SIG-M5 (cell line): ENCODE results near the gene SEC24A.
"Not testable (repeated sequence)": the region's sequence is repeated elsewhere in the genome, so short reads cannot be mapped to it uniquely, and the experiment has no call there.

Experiments
- DNase-seq: peaks from one replicate; lab custom pipeline; 2025; lab: John Stamatoyannopoulos, UW

The SEC24A gene

DNA sequence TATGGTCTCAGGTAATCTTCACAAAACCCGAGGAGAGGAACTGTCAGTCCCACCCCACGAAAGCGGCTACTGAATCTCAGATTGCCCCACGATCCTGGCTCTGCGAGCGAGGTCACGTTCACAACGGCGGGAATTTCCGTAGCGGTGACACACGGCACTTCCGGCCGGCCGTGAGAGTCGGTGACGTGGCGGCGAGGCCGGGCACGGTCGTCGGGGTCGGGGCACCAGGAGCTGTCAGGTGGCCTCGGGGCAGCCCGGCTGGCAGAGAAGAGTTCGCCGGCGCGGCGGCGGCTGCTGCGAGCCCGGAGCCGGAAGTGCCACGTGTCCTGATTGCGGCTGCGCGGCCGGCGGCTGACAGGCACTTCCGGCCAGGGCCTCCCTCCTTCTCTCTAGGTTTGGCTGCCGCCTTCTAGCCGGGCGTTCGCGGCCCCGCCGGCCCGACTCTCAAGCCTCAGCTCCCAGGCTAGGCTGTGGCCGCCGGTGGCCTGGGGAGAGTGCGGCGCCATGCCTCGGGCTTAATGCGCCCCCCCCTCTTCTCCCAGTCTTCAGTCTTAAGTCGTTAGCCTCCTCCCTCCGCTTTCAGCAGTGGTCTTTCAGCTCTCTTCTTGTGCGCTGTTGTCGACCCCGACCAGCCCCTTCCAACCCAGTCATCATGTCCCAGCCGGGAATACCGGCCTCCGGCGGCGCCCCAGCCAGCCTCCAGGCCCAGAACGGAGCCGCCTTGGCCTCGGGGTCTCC, at the start of gene SEC24A:
Gene SEC24A (plus strand): TSS at position 361 of the 738 bp plus-strand sequence. CDS start 292 bp downstream, at position 653.
- DNase-seq = peak; percentile 13

DNA sequence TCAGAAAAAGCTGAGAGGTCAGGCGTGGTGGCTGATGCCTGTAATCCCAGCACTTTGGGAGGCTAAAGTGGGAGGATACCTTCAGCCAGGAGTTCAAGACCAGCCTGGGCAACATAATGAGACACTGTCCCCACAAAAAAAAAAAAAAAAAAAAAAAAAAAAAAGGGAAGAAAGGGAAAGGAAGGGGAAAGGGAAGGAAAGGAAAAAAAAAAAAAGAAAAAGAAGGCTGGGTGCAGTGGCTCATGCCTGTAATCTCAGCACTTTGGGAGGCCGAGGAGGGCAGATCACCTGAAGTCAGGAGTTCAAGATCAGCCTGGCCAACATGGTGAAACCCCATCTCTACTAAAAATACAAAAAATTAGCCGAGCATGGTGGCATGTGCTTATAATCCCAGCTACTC, 48.8 kb upstream of the SEC24A start:
- DNase-seq = not testable (repeated sequence)

DNA sequence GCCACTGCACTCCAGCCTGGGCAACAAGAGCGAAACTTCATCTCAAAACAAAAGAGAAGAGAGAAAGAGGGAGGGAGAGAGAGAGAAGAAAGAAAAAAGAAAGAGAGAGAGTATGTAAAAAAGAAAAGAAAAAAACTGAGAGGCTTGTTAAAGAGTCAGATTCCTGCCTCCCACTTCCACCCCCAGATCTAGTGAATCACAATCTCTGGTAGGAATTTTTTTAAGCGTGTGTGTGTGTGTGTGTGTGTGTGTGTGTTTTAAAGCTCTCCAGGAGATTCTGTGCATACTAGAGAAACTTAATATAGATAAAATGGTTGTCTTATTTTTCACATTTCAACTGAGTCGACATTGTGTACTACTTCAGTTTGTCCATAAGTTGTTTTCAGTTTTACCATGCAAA, 48.0 kb upstream of the SEC24A start:
- no peak for DNase-seq

DNA sequence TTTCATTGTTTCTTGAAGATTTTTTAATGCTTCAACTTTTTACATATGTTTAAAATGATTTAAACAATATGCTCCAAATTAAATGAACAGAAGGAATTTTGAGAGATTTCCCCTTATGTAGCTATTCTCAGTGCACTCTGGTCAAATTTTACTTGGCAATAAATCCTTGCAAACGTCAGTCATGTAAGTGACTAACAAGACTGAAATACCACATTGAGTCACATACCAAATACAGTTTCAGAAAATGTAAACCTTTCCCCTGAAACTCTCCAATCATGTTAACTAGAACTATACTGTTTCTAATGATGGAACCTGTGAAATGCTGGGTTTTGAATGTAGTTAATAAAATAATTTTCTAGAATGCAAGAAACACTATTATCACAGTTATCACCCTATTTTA, 45.5 kb upstream of the SEC24A start:
- DNase-seq = no peak

DNA sequence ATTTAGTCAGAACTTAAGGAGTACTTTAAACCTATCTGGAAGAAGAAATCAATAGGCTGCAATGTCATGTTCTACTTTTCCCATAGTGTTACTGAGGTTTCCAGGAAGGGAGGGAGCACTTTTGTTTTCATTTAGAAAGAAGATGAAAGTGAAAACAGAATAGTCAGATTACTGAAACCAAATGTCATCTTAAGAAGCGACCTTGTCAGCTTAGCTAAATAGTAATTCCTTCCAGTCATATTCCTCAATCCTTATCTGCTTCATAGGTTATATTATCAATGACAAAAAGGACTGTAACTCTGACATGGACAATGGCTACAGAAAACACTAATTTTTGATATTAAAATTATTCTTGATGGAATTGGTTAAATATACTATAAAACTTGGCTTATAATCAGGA, 43.7 kb upstream of the SEC24A start:
- no peak for DNase-seq

DNA sequence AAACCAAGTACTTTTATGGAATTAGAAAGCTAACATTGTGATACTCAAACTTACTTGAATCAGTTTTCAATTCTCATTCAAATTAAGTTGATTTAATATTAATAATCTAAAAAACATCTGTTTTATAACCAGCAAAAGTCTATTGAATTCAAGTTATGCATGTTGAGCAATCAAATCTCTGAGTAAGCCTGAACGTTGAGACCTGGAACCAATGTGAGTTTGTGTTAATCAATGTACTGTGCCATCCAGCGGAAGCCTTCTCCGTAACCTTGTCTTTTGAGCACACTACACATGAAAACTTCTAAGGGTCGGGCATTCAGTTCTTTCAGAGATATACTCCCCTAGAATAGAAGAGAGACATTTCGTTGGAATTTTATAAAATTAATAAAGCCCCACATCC, 41.9 kb upstream of the SEC24A start:
- DNase-seq = no peak

DNA sequence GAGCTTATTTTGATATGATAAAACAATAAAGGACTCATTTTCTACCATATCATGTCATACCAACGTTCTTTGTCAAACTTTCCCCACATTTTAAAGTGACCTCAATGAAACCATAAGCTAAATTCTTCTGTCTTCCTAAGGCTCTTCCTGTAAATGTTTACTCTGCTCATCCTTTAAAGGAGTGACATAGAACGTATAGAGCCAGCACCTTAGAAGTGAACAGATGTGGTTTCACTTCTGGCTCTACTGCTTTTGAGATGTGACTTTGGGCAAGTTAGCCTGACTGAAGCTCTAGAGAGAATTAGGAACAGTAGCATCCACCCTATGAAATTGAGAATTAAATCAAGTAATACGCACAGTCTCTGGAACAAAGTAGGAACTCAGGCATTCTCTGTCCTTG, 40.0 kb upstream of the SEC24A start:
- no peak for DNase-seq

DNA sequence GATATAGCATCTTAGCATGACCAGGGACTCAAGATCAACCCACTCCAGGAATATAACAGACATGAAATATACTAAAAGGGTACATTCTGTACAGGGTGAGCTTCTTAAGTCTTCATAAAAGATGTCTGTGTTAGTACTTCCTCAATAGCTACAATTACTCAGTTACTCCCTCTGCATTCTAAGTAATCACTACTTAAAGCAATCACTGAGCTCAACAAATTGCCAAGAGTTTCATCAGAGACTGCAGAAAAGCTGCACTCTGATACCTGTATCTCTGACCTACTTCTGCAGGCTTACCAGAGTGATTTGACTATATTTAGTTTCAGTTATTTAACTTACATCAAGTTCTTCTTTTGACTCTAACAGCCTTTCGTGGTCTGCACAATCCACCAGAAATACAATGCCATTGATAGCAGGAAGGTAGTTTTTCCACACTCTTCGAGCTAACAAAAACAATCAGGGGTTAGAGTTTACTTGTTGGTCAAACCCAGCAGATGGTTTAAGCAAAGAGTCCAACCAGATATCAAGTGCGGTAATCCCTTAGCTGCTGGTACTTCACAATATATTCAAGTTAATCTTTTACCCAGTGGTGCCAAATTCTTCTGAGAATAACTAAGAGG, 39.2 kb upstream of the SEC24A start:
- DNase-seq = no peak

DNA sequence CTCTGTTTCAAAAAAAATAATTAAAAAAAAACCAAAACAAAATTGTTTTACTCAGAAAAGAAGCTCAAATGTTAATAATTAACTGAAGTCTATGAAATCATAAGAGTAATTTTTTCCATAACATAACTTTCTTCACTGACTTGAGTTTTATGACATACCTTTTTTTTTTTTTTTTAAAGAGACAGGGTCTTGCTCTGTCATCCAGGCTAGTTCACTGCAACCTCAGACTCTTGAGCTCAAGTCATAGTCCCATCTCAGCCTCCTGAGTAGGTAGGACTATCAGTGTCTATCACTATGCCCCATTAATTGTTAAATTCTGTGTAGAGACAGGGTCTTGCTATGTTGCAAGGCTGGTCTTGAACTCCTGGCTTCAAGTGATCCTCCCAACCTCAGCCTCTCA, 37.9 kb upstream of the SEC24A start:
- no peak for DNase-seq

DNA sequence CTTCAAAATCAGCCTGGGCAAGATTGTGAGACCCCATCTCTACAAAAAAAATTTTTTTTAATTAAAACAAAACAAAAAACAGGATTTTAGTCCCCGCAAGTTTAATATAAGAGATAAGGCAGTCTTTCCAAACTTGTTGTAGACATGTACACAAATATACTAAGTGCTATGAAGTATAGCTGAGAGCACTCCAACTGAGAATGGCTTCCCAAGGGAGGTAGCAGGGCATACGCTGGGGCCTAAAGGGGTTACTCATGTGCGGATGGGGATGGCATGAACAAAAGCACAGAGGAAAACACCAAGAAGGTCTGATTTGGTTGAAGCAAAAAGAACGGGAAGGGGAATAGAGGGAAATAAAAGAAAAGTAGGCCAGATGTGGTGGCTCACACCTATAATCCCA, 37.1 kb upstream of the SEC24A start:
- DNase-seq = no peak

DNA sequence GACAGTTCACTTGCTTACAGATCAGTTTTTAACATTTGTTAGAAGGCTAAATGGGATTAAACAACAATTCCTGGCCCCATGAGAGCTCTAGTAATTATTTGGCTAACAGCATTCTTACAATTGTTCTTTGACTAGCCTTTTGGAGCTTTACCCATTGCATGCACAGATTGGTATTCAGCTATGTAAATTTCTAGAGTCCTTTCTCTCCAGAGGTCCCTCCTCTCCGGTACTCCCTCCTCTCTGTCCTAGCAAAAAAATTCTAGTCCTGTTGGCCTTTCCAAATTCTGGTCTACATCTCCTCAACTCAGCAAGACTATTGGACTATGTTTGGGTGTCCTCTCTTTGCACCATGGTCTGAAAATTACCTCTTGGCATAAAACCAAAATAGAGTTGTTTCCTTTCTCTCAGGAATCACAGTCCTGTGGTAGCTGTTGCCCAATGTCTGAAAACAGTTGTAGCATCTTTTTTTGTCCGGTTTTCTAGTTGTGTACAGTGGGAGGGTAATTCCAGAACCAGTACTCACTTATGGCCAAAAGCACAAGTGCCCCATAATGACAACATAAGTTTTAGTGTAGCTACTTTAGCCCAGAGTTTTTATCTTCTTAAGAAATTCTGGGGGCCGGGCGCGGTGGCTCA, 34.0 kb upstream of the SEC24A start:
- no peak for DNase-seq

DNA sequence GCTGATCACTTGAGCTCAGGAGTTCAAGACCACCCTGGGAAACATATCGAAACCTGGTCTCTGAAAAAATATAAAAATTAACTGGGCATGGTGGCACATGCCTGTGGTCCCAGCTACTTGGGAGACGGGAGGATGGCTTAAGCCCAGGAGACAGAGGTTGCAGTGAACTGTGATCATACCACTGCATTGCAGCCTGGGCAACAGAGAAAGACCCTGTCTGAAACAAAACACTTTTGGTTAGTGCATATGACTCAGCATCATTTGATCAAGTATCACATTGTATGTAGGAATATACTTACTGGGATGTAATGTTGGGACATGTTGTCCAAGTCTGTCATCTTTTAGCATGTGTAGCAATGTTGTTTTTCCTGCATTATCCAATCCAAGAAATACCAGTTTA, 28.0 kb upstream of the SEC24A start:
- DNase-seq = no peak

DNA sequence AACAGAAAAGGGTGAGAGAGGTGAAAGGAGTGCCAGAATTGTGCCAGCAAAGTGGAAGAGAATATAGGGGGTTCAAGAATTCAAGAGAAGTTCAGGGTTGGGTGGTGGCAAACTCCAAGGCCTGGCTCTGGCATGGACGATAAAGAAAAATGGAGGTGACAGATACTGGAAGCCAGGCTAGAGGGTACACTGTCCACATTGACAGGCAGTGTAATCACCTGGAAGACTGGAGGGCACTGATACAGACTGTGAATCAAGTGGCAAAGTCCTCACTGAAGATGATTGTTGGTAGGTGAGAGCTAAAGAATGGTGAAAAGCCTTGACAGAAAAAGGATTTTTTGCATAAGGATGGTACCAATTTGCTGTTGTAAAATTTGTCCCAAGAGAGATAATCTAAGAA, 23.0 kb upstream of the SEC24A start:
- no peak for DNase-seq

DNA sequence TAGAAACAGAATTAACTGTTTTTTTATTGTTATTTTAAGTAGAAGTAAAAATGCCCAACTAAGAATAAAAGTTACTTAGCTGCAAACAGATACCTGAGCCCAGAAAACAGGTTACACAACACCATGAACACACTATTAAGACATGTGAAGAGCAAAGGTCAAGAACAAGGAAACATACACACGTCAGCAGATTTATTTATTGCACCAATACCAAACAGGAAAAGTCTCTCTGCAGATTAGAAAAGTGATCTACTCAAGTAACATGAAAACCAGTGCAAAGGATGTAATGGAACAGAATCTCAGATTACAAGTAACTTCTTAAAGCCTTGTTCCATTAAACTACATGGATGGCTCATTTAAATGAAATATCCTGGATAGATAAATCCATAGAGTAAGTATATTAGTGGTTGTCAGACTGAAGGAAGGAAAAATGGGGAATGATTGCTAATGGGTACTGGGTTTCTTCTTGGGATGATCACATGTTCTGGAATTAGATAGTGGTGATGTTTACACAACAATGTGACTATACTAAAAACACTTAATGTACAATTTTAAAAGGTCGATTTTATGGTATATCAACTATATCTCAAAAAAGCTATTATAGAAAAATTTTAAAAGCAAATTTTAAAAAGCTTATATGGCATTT, 22.1 kb upstream of the SEC24A start:
- no peak for DNase-seq

DNA sequence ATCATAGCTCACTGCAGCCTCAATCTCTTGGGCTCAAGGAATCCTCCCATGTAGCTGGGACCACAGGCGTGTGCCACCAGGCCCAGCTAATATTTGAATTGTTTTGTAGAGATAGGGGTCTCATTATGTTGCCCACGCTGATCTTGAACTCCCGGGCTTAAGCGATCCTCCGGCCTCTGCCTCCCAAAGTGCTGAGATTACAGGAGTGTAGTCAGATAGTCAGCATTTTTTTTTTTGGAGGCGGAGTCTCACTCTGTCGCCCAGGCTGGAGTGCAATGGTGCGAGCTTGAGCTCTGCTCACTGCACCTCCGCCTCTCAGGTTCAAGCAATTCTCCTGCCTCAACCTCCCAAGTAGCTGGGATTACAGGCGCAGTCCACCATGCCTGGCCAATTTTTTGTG, 14.4 kb upstream of the SEC24A start:
- DNase-seq = no peak

DNA sequence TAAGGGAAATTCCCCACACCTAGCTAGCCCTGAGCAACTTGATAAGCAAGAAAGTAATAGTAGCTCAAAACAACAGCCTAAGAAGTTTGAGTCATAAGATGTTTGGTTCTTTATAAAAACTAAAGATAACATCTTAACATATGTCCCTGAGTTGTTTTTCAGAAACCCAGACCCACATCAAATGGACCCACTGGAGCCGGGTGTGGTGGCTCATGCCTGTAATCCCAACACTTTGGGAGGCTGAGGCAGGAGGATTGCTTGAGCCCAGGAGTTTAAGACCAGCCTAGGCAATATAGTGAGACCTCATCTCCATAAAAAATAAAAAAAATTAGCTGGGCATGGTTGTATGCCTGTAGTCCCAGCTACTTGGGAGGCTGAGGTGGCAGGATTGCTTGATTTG, 13.2 kb upstream of the SEC24A start:
- not testable (repeated sequence) for DNase-seq

DNA sequence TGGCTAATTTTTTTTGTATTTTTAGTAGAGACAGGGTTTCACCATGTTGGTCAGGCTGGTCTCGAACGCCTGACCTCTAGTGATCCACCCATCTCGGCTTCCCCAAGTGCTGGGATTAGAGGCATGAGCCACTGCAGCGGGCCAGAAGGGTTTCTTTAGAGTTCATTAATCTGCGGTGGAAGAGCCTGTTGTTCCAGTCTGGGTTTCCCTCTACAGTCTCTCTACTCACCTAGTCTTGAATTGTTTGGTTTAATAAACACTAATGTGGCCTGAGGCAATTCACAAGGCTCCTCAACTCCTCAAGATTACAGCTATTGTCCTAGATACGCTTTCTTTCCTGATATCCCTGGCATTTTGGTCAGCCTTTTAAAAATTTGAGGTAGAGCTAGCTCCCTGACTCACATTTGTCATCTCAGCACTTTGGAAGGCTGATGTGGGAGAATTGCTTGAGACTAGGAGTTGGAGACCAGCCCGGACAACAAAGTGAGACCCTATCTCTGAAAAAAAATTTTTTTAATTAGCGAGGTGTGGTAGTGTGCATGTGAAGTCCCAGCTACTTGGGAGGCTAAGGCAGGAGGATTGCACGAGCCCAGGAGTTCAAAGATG, 11.4 kb upstream of the SEC24A start:
- no peak for DNase-seq

DNA sequence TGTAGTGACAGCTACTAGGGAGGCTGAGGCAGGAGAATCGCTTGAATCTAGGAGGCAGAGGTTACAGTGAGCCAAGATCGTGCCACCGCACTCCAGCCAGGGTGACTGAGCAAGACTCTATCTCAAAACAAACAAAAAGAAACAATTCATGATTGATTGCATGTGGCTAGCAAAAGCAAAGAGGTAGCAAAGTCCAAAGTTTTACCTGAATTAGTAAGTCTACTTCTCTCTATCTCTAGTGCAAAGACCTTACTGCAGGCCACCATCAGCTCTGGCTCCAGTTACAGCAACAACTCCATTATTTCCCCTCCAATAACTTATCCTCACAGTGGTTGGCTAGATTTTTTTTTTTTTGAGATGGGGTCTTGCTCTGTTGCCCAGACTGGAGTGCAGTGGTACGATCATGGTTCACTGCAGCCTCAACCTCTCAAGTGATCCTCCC, 9.8 kb upstream of the SEC24A start:
- no peak for DNase-seq

DNA sequence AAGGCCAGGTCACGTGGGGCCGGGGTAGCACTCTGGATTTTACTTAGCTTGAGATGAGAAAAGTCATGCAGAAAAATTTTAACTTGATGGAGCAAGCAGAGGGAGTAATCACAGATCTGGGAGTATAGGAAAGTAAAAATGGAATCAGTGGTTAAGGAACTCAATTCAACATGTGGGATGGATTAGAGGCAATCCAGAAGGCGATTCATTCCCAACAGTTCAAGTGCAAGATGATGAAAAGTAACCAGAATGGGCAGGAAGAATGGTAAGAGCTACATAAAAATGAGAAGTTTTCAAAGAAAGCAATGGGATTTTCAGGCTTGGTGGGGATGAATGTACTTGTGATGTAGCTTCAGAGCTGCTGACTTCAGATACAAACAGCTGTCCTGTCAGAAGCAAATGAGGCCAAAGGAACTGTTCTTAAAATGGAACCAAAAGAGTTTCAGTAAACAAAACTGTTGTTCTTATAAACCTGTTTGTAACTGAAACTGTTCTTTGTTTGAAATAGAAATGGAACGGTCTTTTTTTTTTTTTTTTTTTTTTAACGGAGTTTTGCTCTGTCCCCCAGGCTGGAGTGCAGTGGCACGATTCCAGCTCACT, 5.6 kb upstream of the SEC24A start:
- no peak for DNase-seq

DNA sequence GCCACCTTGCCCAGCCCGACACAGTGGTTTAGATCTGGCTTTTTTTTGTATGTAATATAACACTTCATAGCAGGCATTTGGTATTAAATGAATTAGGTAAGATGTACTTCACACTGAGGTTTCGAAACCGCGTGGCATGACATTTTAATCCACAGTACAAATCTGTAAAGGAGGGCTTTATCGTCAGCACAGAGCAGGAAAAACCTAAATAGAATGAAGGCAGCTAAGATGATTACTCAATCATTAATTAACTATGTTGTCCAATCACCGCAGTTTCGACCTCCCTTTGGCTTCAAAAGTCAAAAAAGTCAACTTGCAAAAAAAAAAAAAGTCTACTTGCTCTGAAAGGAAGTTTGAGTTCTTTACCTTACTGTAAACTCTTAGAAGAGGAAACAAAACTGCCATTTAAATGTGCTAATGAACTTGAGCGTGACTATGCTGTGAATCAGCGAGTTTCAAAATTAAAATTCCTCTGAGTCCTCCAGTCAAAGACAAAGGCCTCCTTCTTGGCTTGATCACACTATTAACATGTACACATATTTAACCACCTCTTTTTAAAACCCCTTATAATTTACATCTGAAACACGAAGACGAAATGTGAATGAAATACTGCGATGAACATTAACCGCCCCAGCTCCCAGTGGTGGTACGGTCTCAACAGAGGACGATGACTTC, 698 bp upstream of the SEC24A start:
- peak; percentile 57 for DNase-seq

DNA sequence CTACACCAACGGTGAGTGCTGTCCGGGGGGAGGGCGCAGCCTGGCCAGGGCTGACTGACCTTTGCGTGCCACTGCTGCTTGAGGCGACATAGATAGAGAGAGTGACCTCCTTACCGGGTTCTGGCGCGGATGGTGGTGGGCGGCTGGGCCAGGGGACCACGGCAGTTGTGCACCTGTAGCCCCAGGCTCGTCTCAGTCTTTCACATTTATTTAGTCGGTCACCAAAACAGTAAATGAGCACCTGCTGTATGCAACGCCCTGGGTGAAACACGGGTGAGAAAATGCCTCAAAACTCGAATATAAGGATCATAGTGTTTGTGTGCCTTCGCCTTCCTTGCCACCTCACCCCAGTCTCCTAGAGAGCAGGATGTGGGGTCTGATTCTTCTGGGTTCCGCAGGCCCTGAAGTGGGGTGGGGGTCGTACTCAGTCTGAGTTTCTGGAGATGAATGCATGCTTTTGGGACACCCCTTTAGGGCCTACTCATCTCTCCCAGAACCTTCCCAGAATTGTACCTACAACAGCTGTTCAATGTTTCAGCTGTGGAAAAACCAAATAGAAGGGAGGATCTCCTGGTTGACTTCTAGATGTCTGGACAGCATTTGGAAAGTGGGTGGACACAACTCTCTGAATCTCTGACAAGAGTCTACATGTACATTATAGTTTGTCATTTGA, 714 bp downstream of the SEC24A start:
- DNase-seq = no peak
